ENCODE results near the gene B3GAT1.
"Not testable (repeated sequence)": the region's sequence is repeated elsewhere in the genome, so short reads cannot be mapped to it uniquely, and the experiment has no call there.

The B3GAT1 gene

DNA sequence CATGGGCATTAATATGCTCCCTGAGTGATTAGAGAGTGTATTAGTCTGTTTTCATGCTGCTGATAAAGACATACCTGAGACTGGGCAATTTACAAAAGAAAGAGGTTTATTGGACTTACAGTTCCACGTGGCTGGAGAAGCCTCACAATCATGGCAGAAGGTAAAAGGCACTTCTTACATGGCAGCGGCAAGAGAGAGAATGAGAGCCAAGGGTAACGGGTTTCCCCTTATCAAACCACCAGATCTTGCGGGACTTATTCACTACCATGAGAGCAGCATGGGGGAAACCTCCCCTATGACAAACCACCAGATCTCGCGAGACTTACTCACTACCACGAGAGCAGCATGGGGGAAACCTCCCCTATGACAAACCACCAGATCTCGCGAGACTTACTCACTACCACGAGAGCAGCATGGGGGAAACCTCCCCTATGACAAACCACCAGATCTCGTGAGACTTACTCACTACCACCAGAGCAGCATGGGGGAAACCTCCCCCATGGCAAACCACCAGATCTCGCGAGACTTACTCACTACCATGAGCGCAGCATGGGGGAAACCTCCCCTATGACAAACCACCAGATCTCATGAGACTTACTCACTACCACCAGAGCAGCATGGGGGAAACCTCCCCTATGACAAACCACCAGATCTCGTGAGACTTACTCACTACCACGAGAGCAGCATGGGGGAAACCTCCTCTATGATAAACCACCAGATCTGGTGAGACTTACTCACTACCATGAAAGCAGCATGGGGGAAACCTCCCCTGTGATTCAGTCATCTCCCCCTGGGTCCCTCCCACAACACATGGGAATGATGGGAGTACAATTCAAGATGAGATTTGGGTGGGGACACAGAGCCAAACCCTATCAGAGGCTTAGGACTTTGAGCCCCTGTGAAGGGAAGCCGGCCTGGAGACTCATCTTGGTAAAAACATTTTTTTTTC, 32.4 kb upstream of the B3GAT1 start:
- peak in 2 of 10 donors; percentile 2 to 6 for DNase-seq
- intact Hi-C loops (cut with DNase I) = not testable (repeated sequence)

DNA sequence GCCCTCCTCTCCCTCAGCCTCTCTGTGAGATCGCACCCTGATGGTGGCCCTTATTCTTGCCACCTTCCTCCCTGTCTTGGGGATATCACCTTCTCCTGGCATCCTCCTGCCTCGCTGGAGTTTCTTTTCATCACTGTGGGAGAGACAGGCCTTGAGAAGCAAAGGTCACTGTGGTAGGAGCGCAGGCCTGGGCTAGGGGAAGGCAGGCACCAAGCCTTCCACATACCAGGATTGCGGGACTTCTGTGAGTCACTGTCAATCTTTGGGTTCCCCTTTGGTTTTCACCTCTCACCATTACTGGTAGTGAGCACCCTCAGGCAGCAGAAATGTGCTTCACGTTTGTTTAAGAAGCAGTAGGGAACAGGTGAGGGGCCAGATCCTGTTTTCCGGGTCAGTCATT, 31.2 kb upstream of the B3GAT1 start:
- intact Hi-C loops (cut with DNase I) = no loop called here
- peak in 2 of 10 donors; percentile 12 to 63 for DNase-seq

- intact Hi-C loops (cut with DNase I) = no loop called here
- peak in 2 of 10 donors; percentile 71 to 81 for DNase-seq
Observed at GRCh38 chr11:134442246-134442645, 30.2 kb upstream of the B3GAT1 start.

- intact Hi-C loops (cut with DNase I) = no loop called here
- no peak for DNase-seq
Observed at GRCh38 chr11:134441706-134442105, 29.7 kb upstream of the B3GAT1 start.

GRCh38 chr11:134441281-134441680, 29.2 kb upstream of the B3GAT1 start:
- intact Hi-C loops (cut with DNase I) = no loop called here
- DNase-seq = peak in 2 of 10 donors; percentile 72 to 81

- DNase-seq = peak in 2 of 10 donors; percentile 51 to 54
- intact Hi-C loops (cut with DNase I) = no loop called here
Observed at GRCh38 chr11:134440851-134441250, 28.8 kb upstream of the B3GAT1 start.

DNA sequence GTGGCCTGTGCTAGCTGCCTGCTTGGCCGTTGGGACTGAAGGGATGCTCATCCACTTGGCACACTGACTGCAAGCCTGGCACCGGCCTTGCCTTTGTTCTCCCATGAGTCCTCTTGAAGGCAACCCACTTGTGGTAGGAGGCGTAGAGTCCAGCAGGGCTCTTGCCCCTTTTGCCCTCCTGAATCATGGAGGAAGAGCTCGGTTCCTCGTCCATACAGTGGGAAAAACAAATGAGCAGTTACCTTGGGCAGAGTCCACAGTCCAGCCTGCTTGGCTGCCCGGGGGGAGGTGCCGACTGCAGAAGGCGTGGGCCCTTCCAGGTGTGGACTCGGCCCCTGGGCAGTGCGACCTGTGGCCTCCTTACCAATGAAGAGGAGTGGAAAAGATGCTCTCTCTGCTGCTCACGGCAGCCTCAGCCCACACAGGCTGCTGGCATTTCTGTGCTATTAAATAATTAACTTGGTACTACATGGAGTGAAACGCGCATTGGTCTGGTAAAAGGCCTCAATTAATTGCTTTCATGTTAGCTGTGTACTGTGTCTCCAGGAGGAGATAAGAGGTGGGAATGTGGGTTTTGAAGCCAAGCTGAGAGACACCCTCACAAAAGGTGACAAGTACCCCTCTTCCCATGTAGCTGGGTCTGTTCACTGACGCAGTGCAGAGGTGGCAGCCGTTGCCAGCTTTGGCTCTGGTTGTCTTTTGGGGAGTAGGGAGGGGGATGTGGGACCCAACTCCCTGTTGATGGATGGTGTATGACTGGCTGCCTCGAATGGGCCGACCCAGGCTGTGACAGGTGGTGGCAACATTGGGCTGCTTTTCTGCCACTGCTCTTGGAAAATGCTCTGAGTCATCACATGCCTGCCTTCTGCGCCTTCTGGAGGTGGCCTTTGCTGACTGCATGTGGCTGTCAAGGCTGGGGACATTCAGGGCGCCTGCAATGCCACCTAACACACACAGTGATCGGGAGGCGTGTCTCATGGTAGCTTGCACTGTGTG, 26.8 kb upstream of the B3GAT1 start:
- DNase-seq = peak in 6 of 10 donors; percentile 35 to 93 (median 68)
- intact Hi-C loops (cut with DNase I) = no loop called here

DNA sequence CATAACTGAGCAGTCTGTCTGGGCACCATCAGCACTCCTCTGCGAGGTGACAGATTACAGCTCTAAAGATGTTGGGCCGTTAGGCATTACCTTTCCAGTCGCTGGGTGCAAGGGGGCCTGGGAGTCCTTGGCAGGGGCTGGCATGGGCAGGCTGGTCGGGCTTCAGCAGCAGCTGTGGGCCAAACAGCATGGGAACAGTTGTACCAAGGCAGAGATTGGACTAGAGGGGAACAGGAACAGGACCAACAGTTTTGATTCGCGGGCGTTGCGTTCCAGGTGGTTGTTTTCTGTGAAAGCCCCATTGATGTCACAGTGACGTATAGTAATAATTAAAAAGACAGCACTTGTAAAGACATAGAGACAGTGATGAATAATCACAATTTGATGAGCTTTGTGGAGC, 25.8 kb upstream of the B3GAT1 start:
- DNase-seq = peak in 2 of 10 donors; percentile 45 to 70
- intact Hi-C loops (cut with DNase I) = no loop called here

DNA sequence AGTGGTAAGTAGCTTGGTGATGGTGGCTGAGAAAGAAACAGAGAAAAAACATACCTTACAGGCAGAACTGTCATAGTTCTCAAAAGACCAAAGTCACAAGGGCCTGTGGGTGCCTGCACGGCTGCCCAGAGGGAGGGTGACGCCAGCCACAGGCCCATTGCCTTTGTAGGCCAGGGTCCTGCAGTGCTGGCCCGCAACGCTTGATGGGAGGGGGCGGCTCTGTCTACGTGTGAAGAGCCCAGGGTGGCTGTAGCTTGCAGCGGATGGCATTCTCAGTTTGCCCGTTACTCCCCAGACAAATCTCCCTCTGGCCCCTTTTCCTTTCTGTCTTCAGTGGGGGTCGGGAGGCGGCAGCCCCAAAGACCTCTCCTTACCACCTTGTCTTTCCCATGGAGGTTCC, 24.7 kb upstream of the B3GAT1 start:
- intact Hi-C loops (cut with DNase I) = no loop called here
- DNase-seq = peak in 2 of 10 donors; percentile 39 to 57

DNA sequence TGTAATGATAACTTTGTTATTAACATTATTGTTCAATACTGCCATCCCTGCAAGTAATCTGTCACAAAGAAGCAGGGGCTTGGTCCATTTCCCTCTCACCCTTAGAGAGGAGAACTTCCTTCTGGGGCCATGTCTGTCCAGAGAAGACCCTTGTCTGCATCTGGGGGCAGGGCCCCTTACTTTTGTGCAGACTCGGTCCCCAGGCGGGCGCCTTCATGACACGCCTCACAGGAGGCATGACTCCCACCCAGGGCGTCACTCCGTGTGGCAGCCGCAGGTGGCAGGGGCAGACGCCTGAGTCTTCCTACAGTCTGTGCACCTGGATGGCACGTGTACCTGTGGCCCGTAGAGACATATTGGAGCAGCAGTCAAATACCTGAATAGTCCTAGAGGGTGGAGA, 21.8 kb upstream of the B3GAT1 start:
- intact Hi-C loops (cut with DNase I) = no loop called here
- peak in 2 of 10 donors; percentile 26 to 65 for DNase-seq

DNA sequence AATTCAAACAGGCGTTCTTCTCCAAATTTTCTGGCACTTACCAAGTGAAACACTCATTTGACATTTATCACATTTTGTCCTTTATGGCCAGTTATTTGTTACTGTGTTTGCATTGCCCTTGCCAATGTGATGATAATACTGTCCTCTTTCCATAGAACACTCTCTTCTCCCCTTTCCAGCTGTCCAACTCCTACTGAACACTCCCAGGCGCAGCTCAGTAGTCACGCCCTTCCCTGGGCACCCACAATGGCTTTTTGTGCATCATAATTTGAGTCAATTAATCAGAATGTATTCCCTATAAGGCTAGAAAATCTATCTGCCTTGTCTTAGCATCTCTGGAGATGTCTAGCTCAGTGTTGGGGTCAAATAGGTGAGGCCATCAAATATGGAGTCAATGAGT, 21.2 kb upstream of the B3GAT1 start:
- intact Hi-C loops (cut with DNase I) = no loop called here
- peak in 2 of 10 donors; percentile 2 to 73 for DNase-seq

DNA sequence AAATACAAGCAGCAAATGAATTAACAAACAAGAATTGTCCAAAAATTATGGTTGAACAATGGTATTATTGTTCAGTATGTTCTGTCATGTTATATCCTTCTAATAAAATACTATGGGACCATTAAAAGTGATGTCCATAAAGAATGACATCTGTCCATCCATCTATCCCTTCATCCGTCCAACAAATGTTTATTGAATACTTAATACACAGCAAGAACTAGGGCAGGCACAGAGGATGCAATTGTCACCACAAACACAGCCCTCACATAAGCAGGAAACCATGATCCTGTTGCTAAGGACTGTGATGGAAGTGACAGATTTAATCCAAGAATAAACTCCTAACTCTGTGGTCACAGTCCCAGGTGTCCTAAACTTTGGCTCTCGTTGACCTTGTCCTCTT, 20.7 kb upstream of the B3GAT1 start:
- intact Hi-C loops (cut with DNase I) = no loop called here
- peak in 1 of 10 donors; percentile 13 for DNase-seq

GRCh38 chr11:134429106-134429505, 17.1 kb upstream of the B3GAT1 start:
- intact Hi-C loops (cut with DNase I) = no loop called here
- DNase-seq = peak in 3 of 10 donors; percentile 62 to 70 (median 66)

- DNase-seq = peak in 6 of 10 donors; percentile 53 to 92 (median 68)
- intact Hi-C loops (cut with DNase I) = no loop called here
Observed at GRCh38 chr11:134425816-134426536, 13.9 kb upstream of the B3GAT1 start.

- no peak for DNase-seq
- intact Hi-C loops (cut with DNase I) = no loop called here
Observed at GRCh38 chr11:134425413-134425812, 13.4 kb upstream of the B3GAT1 start.

DNA sequence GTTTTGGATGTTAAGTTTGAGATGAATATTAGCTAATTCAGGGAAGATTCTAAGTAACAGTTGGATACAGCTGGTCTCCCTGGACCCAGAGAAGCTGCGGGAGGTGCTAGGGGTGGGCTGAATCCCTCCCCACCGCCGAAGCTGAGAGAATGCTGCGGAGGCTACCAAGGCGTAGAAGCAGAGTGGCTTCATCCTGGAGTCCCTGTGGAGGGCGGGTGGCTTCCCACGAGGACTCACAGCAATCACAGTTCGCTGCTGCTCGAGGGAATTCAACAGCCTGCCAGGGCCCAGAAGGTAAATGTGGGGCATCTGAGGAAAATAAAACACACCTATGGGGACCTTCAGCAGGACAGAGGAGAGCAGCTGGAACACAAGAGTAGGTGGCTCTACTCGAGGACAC, 11.1 kb upstream of the B3GAT1 start:
- intact Hi-C loops (cut with DNase I) = no loop called here
- DNase-seq = peak in 3 of 10 donors; percentile 59 to 79 (median 78)

- DNase-seq = peak in 3 of 10 donors; percentile 73 to 87 (median 83)
- intact Hi-C loops (cut with DNase I) = loop anchor here (5.0 kb wide), 1 partner anchor 34 kb away; no protein-coding TSS in a partner anchor
Observed at GRCh38 chr11:134417871-134418840, 6.1 kb upstream of the B3GAT1 start.

DNA sequence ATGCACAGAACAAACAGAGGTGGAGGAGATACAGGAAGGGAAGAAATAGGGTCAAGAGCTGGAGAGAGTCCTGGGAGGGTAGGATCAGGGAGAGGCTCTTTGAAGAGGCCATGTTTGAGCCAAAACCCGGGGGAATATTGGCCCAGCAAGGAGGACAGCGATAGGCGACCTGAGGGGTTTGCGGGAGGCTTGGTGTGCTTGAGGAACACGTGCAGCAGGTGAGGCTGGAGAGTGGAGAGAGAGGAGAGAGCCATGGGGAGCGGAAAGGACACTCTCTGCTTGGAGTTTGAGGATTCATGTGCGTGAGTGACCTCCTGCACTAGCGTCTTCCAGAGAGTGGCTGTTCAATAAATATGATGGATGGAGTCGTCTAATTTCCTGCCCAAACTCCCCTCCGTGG, 4.7 kb upstream of the B3GAT1 start:
- intact Hi-C loops (cut with DNase I) = loop anchor here (5.0 kb wide), 1 partner anchor 36 kb away; no protein-coding TSS in a partner anchor
- peak in 3 of 10 donors; percentile 8 to 58 (median 23) for DNase-seq
